H1 (cell line): Measurements from ENCODE around the gene OGFOD3. TPM values are rescaled to one million over a fixed set of nuclear protein-coding genes. Genes with fewer than 3 reads are reported as not detected.

Experiments used
- CTCF ChIA-PET: fragments of 300-600 bp; sonication (Branson Sonifier 250); formaldehyde crosslinking; loops from one replicate; lab custom pipeline; 2021; ENCODE audit not compliant: partially characterized antibody; lab: Charles Lee
- POLR2A ChIA-PET: fragments of 300-600 bp; sonication (Branson Sonifier 250); formaldehyde crosslinking; loops from one replicate; lab custom pipeline; 2021; ENCODE audit warnings: inconsistent platforms; ENCODE audit not compliant: partially characterized antibody; lab: Charles Lee
- DNase-seq, 2 experiments: peaks; one replicate each; pipeline versions ENCODE4 v3.0.0 to v3.0.0-alpha.2; 2010 to 2022; ENCODE audit warnings: low spot score in 2 of 2, low read depth in 1 of 2, mixed read lengths in 1 of 2
- FAIRE-seq: peaks from 2 replicates; lab custom pipeline; 2011; peaks lifted over from hg19 to GRCh38; lab: Jason Lieb, UNC
- H2AFZ ChIP-seq: 2 replicates; pipeline ENCODE4 v1.8.1; 2012; ENCODE audit warnings: low read length, inconsistent platforms
- H2AK5ac ChIP-seq: 2 replicates; pipeline ENCODE4 v1.6.1; 2013; ENCODE audit warnings: low read depth, low read length
- H2BK120ac ChIP-seq: replicated peaks from 2 replicates; pipeline ENCODE3; 2013; ENCODE audit warnings: low read depth, low read length, inconsistent platforms
- H2BK12ac ChIP-seq: 2 replicates; pipeline ENCODE4 v1.6.1; 2013; ENCODE audit warnings: low read depth, low read length
- H2BK15ac ChIP-seq: 2 replicates; pipeline ENCODE4 v1.6.1; 2013; ENCODE audit warnings: low read length
- H2BK20ac ChIP-seq: 2 replicates; pipeline ENCODE4 v1.6.1; 2013; ENCODE audit warnings: low read length
- H2BK5ac ChIP-seq: 2 replicates; pipeline ENCODE4 v1.6.1; 2013; ENCODE audit warnings: low read depth, low read length
- H3K14ac ChIP-seq: 2 replicates; pipeline ENCODE4 v1.6.1; 2013; ENCODE audit warnings: inconsistent platforms; ENCODE audit not compliant: insufficient read length
- H3K18ac ChIP-seq: 2 replicates; pipeline ENCODE4 v1.6.1; 2013; ENCODE audit warnings: low read length; ENCODE audit errors: extremely low read depth
- H3K23ac ChIP-seq: 2 replicates; pipeline ENCODE4 v1.6.1; 2013; ENCODE audit warnings: inconsistent platforms; ENCODE audit not compliant: insufficient read length
- H3K23me2 ChIP-seq: 2 replicates; pipeline ENCODE4 v1.6.1; 2013; ENCODE audit warnings: low read depth, low read length
- H3K27ac ChIP-seq: 2 replicates; pipeline ENCODE4 v1.6.1; 2011; ENCODE audit warnings: low read depth, low read length, inconsistent platforms
- H3K27me3 ChIP-seq, 4 experiments: replicated peaks in 1 of 4; 1 replicate in 1 of 4; 2 replicates in 3 of 4; pipeline versions ENCODE4 v1.6.1 to v1.8.1; 2011 to 2013; ENCODE audit warnings: low read length in 3 of 4, mild to moderate bottlenecking in 3 of 4, inconsistent platforms in 2 of 4, mixed read lengths in 2 of 4, moderate library complexity in 1 of 4; ENCODE audit not compliant: control insufficient read depth in 3 of 4, insufficient read depth in 3 of 4; ENCODE audit errors: extremely low read depth in 1 of 4
- H3K36me3 ChIP-seq, 4 experiments: 2 replicates each; pipeline versions ENCODE4 v1.6.1 to v1.8.1; 2011 to 2013; ENCODE audit warnings: mild to moderate bottlenecking in 4 of 4, low read length in 3 of 4, moderate library complexity in 2 of 4, control low read depth in 1 of 4, inconsistent platforms in 1 of 4; ENCODE audit not compliant: insufficient read depth in 4 of 4, control insufficient read depth in 2 of 4
- H3K4ac ChIP-seq: replicated peaks from 2 replicates; pipeline ENCODE3; 2013; ENCODE audit warnings: low read length, low read depth, mixed read lengths, inconsistent platforms; ENCODE audit not compliant: insufficient read length
- H3K4me1 ChIP-seq, 4 experiments: replicated peaks in 1 of 4; 1 replicate in 1 of 4; 2 replicates in 3 of 4; pipeline versions ENCODE4 v1.6.1 to v1.8.1; 2011 to 2013; ENCODE audit warnings: low read length in 3 of 4, inconsistent platforms in 2 of 4, mixed read lengths in 1 of 4; ENCODE audit not compliant: insufficient read depth in 4 of 4, control insufficient read depth in 3 of 4
- H3K4me2 ChIP-seq, 2 experiments: 2 replicates each; pipeline versions ENCODE4 v1.6.1 to v1.8.1; 2011 to 2013; ENCODE audit warnings: low read depth in 2 of 2, low read length in 2 of 2, control low read depth in 1 of 2, inconsistent platforms in 1 of 2, mild to moderate bottlenecking in 1 of 2; ENCODE audit not compliant: insufficient read depth in 1 of 2
- H3K4me3 ChIP-seq, 4 experiments: fragments of 200-600, 300-600 bp in 1 of 4; sonication (generic), shearing (Covaris generic), sonication (Bioruptor Twin) in 1 of 4; 2 replicates each; pipeline versions ENCODE4 v1.5.1 to v1.8.1; 2011 to 2016; ENCODE audit warnings: low read length in 4 of 4, low read depth in 3 of 4, control low read depth in 2 of 4, inconsistent platforms in 2 of 4, mild to moderate bottlenecking in 2 of 4, mixed read lengths in 1 of 4, moderate library complexity in 1 of 4; ENCODE audit not compliant: insufficient read depth in 2 of 4; ENCODE audit errors: extremely low read depth in 1 of 4
- H3K56ac ChIP-seq: replicated peaks from 2 replicates; pipeline ENCODE3; 2013; ENCODE audit warnings: low read depth, mild to moderate bottlenecking, mixed read lengths, low read length, inconsistent platforms; ENCODE audit not compliant: insufficient read length
- H3K79me1 ChIP-seq: 2 replicates; pipeline ENCODE4 v1.6.1; 2013; ENCODE audit warnings: low read depth, low read length, control low read depth
- H3K79me2 ChIP-seq, 2 experiments: 2 replicates each; pipeline versions ENCODE4 v1.6.1 to v1.8.1; 2012 to 2013; ENCODE audit warnings: low read length in 2 of 2, mild to moderate bottlenecking in 2 of 2, inconsistent platforms in 1 of 2; ENCODE audit not compliant: insufficient read depth in 2 of 2, control insufficient read depth in 1 of 2
- H3K9ac ChIP-seq, 4 experiments: replicated peaks in 1 of 4; 1 replicate in 1 of 4; 2 replicates in 3 of 4; pipeline versions ENCODE4 v1.6.1 to v1.8.1; 2011 to 2013; ENCODE audit warnings: low read depth in 3 of 4, low read length in 3 of 4, control low read depth in 2 of 4, mild to moderate bottlenecking in 2 of 4, moderate library complexity in 2 of 4, inconsistent platforms in 1 of 4; ENCODE audit errors: extremely low read depth in 1 of 4
- H3K9me3 ChIP-seq, 2 experiments: 2 replicates each; pipeline versions ENCODE4 v1.6.1 to v1.8.1; 2012 to 2013; ENCODE audit warnings: mild to moderate bottlenecking in 2 of 2, moderate library complexity in 2 of 2, control low read depth in 1 of 2, inconsistent platforms in 1 of 2, low read depth in 1 of 2, low read length in 1 of 2, mixed read lengths in 1 of 2; ENCODE audit not compliant: insufficient read depth in 2 of 2
- H4K20me1 ChIP-seq, 2 experiments: replicated peaks in 1 of 2; 2 replicates each; pipeline versions ENCODE3 to v1.8.1; 2011 to 2013; ENCODE audit warnings: inconsistent platforms in 2 of 2, low read length in 2 of 2, mild to moderate bottlenecking in 1 of 2; ENCODE audit not compliant: insufficient read depth in 2 of 2, control insufficient read depth in 1 of 2
- H4K5ac ChIP-seq: 2 replicates; pipeline ENCODE4 v1.6.1; 2013; ENCODE audit warnings: low read length, low read depth, mixed read lengths, inconsistent platforms; ENCODE audit not compliant: insufficient read length
- H4K8ac ChIP-seq: 2 replicates; pipeline ENCODE4 v1.8.0; 2013; ENCODE audit warnings: mild to moderate bottlenecking, moderate library complexity, low read length, inconsistent platforms; ENCODE audit not compliant: insufficient read depth; ENCODE audit errors: extremely low read depth
- H4K91ac ChIP-seq: replicated peaks from 2 replicates; pipeline ENCODE3; 2013; ENCODE audit warnings: low read length, mixed read lengths, inconsistent platforms; ENCODE audit not compliant: insufficient read length
- CREB1 ChIP-seq: IDR thresholded peaks from 2 replicates; pipeline ENCODE4 v1.6.1; 2012; ENCODE audit warnings: inconsistent platforms
- GABPA ChIP-seq: IDR thresholded peaks from 2 replicates; pipeline ENCODE4 v1.6.1; 2011; ENCODE audit warnings: mild to moderate bottlenecking, low read length, moderate library complexity, borderline replicate concordance; ENCODE audit not compliant: insufficient read depth
- KDM5A ChIP-seq: fragments of 200-600 bp; IDR thresholded peaks from 2 replicates; pipeline ENCODE4 v1.7.1; 2012; ENCODE audit warnings: mild to moderate bottlenecking, low read length, inconsistent platforms, mixed read lengths
- SIN3A ChIP-seq, 2 experiments: IDR thresholded peaks in 1 of 2; conservative IDR thresholded peaks in 1 of 2; 2 replicates each; pipeline ENCODE4 v1.6.1; 2011 to 2012; ENCODE audit warnings: low read length in 2 of 2, improper control_type of control experiment in 1 of 2, low read depth in 1 of 2, mild to moderate bottlenecking in 1 of 2
- SIRT6 ChIP-seq: IDR thresholded peaks from one replicate; pipeline ENCODE4 v1.7.1; 2012; ENCODE audit warnings: low read length, inconsistent platforms
- SP2 ChIP-seq: IDR thresholded peaks from 2 replicates; pipeline ENCODE4 v1.6.1; 2012; ENCODE audit warnings: mild to moderate bottlenecking, low read length, inconsistent platforms
- SP4 ChIP-seq: IDR thresholded peaks from 2 replicates; pipeline ENCODE4 v1.6.1; 2012; ENCODE audit warnings: low read length, inconsistent platforms
- SUZ12 ChIP-seq: fragments of 200-600 bp; sonication (generic); IDR thresholded peaks from 2 replicates; pipeline ENCODE4 v1.6.1; 2012; ENCODE audit warnings: mild to moderate bottlenecking, inconsistent platforms, low read length, moderate library complexity, mixed read lengths
- YY1 ChIP-seq: IDR thresholded peaks from 2 replicates; pipeline ENCODE4 v1.6.1; 2011; ENCODE audit warnings: low read depth, mild to moderate bottlenecking, low read length
- WGBS, 2 experiments: shearing (Covaris generic) in 1 of 2; methylation state at CpG; one replicate each; pipeline versions ENCODE4 v1.1.6 to v1.1.7; 2013 to 2015; ENCODE audit warnings: low lambda C conversion rate in 2 of 2, mixed read lengths in 2 of 2, inconsistent platforms in 1 of 2, low coverage in 1 of 2, missing lambda C conversion rate in 1 of 2; ENCODE audit not compliant: insufficient replicate concordance in 2 of 2, insufficient coverage in 1 of 2, insufficient read length in 1 of 2; ENCODE audit errors: extremely low coverage in 1 of 2, missing lambda C conversion rate in 1 of 2; 5-methylcytosine and 5-hydroxymethylcytosine counted together
- polyA plus RNA-seq, 7 experiments: library from polyadenylated mRNA; depleted of rRNA in 3 of 7; stranded (reverse) in 5 of 7; unstranded in 2 of 7; fragments of >200 nt in 5 of 7; fragments of 200-250 nt in 2 of 7; gene quantifications; 1 replicate in 5 of 7; 2 replicates in 1 of 7; 4 replicates in 1 of 7; pipeline versions ENCODE4 v1.2.1 to v1.2.3, GENCODE V29; 2011 to 2013; ENCODE audit warnings: missing spikeins in 2 of 7, mixed read lengths in 2 of 7
- total RNA-seq: library from RNA; stranded (reverse); fragmentation: NEBNext Ultra II Directional; extraction: Animal tissue kit (Norgen Biotek cat#: 25700); gene quantifications from 2 replicates; pipeline ENCODE4 v1.2.1, GENCODE V29; 2021
- TF ChIP-seq, protein P1 (sequence below): IDR thresholded peaks from 2 replicates; pipeline ENCODE4 v1.6.1; 2012; ENCODE audit warnings: inconsistent platforms

OGFOD3 gene
- total and polyA plus RNA-seq, 2 of the 8 experiments (the other 6 are each of a cell fraction or from before 2014, with no cell fraction given): 21.1 to 21.8 TPM

DNA sequence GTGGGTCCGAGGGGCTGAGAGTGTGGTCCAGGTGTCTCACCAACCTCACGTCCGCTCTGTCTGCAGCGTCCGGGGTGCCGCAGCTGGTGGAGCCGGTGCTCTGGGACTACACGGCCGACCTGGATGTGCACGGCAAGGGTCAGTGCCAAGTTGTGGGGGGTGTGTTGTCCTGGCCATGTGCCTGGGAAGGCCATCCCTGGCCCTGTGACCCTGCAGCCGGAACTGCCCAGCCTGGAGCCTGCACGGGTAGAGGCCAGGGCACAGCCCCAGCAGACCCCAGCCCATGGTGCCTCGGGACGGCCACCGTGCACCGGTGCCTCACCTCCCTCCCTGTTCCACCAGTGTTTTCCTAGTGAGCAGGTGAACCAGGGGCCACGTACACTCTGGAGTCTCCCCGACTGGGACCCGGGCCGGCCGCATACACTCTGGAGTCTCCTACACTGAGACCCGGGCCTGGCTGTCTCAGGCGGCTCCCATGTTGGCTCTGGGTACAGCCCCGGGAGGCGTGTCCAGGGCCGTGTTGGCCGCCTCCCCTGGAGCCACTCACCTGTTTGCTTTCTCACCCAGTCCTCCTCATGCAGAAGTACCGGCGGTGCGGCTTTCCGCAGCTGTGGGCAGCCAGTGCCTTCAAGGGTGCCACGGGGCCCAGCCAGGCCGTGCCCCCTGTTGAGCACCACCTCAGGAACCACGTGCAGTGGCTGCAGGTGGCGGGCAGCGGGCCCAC, 18.4 kb upstream of the OGFOD3 start:
- no peak overlapping the region for H3K4ac ChIP-seq
- H3K79me1 ChIP-seq: no peaks in the 10 kb centered on the region
- no peak overlapping the region for H2BK12ac ChIP-seq
- no peak overlapping the region for H2BK5ac ChIP-seq
- 92% methylated on average over 35 of the region's 36 CpGs; no CpG with 5 or more reads in 1 of the 2 experiments for WGBS, 2 experiments
- peak overlapping the region; percentile 16 for H3K56ac ChIP-seq
- POLR2A ChIA-PET: interaction anchor here (0.8 to 3.4 kb wide), 3 partner anchors 10 to 13 kb away, joined by 3 to 10 read pairs (median 4); no protein-coding TSS in a partner anchor
- H3K23me2 ChIP-seq: no peaks in the 10 kb centered on the region
- CTCF ChIA-PET: interaction anchor here (1.1 to 3.7 kb wide), 3 partner anchors 11 to 19 kb away, joined by 3 to 17 read pairs (median 16); no protein-coding TSS in a partner anchor
- H2BK20ac ChIP-seq: no peak overlapping the region
- H3K18ac ChIP-seq: no peak overlapping the region
- no peak overlapping the region for H2BK15ac ChIP-seq
- no peak for FAIRE-seq
- H2AFZ ChIP-seq: no peak overlapping the region
- no peaks in the 10 kb centered on the region for H3K27me3 ChIP-seq
- no peak overlapping the region for H4K91ac ChIP-seq
- no peak overlapping the region for H4K8ac ChIP-seq
- H3K27ac ChIP-seq: no peak overlapping the region
- H4K20me1 ChIP-seq: peaks cover 0 to 5% of the 10 kb centered on the region in 2 experiments
- H3K4me1 ChIP-seq: peaks cover 0 to 16% (median 8%) of the 10 kb centered on the region in 4 experiments; a peak in 6 of 7 replicates
- H4K5ac ChIP-seq: no peak overlapping the region
- peaks cover 0 to 9% (median 2%) of the 10 kb centered on the region in 4 experiments; a peak in 3 of 8 replicates for H3K36me3 ChIP-seq
- DNase-seq: no peak
- no peak overlapping the region for H3K23ac ChIP-seq
- no peak overlapping the region for H3K9ac ChIP-seq
- no peak overlapping the region for H3K4me2 ChIP-seq
- H3K14ac ChIP-seq: no peak overlapping the region
- H2AK5ac ChIP-seq: no peak overlapping the region
- H3K79me2 ChIP-seq: no peaks in the 10 kb centered on the region
- no peak overlapping the region for H3K4me3 ChIP-seq
- H3K9me3 ChIP-seq: no peaks in the 10 kb centered on the region
- H2BK120ac ChIP-seq: no peak overlapping the region
- TF ChIP-seq SIN3A (conservative IDR thresholded peaks at IDR 0.05 in 1 of 2, IDR thresholded peaks at IDR 0.05 in 1 of 2; ENCODE audit: low read depth in 1 of 2, low read length in 2 of 2) (no peak), KDM5A (no peak), SUZ12 (no peak), SIRT6 (no peak), YY1 (no peak), SP2 (no peak), CREB1 (no peak), GABPA (no peak), SP4 (no peak)
- TF ChIP-seq, protein P1, sequence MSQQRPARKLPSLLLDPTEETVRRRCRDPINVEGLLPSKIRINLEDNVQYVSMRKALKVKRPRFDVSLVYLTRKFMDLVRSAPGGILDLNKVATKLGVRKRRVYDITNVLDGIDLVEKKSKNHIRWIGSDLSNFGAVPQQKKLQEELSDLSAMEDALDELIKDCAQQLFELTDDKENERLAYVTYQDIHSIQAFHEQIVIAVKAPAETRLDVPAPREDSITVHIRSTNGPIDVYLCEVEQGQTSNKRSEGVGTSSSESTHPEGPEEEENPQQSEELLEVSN: no peak
